ENCODE results near the gene WDFY1.
A peak's percentile ranks its signal among the peaks of the same experiment; 100 is the strongest.
"Not testable (repeated sequence)": the region's sequence is repeated elsewhere in the genome, so short reads cannot be mapped to it uniquely, and the experiment has no call there.

WDFY1 gene

DNA sequence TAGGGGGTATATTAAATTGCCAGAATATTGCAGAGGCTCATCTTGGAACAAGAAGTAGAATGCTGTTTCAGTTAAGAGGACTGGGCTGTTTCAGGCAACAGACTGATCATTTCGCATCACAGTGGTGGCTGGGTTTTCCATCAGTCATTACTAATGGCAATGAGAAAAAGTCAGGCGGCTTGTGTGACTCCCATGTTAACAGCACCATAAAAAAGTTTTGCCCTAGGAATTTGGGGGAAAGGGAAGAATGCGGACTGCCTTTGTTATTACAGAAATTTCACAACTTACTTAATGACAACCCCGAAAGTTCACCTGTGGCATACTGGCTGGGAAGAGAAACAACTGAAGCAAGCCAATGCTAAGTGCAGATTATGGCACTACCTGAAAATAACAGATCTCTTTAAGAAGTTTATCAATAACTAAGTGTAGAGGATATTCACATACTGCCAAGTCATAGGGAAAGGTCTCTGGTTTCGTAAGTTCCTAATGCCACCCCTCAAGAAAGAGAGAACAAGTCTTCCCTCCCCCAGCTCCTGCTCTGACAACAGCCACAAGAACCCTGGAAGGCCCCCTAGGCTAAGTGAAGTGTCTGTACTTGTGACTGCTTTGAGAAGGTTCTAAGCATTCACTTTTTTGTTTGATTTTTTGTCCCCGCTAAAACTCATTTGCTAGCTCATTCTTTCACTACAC lies 67.3 kb downstream of the WDFY1 start:
- H3K36me3 Mint-ChIP-seq (ENCODE audit: low read depth), result peaks cover 40% of the 10 kb centered on the region
- ATAC-seq, result no peak
- H3K27me3 Mint-ChIP-seq, result no peaks in the 10 kb centered on the region
- no peak overlapping the region for H3K4me3 Mint-ChIP-seq
- H3K27ac Mint-ChIP-seq, result peak overlapping the region; percentile 4
- H3K4me1 Mint-ChIP-seq, result peaks cover 3% of the 10 kb centered on the region
- DNase-seq, result no peak
- H3K9me3 Mint-ChIP-seq, result no peaks in the 10 kb centered on the region

GRCh38 chr2:223873672-223874071 lies 71.5 kb downstream of the WDFY1 start:
- peaks cover 30% of the 10 kb centered on the region for H3K36me3 Mint-ChIP-seq (ENCODE audit: low read depth)

DNA sequence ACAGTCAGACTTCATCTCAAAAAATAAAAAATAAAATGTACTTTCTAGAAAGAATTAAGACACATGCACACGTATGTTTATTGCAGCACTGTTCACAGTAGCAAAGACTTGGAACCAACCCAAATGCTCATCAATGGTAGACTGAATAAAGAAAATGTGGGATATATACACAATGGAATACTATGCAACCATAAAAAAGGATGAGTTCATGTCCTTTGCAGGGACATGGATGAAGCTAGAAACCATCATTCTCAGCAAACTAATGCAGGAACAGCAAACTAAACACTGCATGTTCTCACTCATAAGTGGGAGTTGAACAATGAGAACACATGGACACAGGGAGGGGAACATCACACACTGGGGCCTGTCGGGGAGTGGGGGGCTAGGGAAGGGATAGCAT lies 72.4 kb downstream of the WDFY1 start:
- H3K4me1 Mint-ChIP-seq, ATAC-seq, H3K27me3 Mint-ChIP-seq, H3K9me3 Mint-ChIP-seq, DNase-seq, H3K27ac Mint-ChIP-seq, H3K4me3 Mint-ChIP-seq: not testable (repeated sequence)
- H3K36me3 Mint-ChIP-seq (ENCODE audit: low read depth), result peaks cover 21% of the 10 kb centered on the region

More at GRCh38 chr2:223873672-223874071, 71.5 kb downstream of the WDFY1 start:
- H3K9me3 Mint-ChIP-seq, result no peaks in the 10 kb centered on the region
- no peak overlapping the region for H3K4me3 Mint-ChIP-seq
- no peak overlapping the region for H3K27ac Mint-ChIP-seq
- ATAC-seq (no peak), DNase-seq (no peak)
- no peaks in the 10 kb centered on the region for H3K4me1 Mint-ChIP-seq
- H3K27me3 Mint-ChIP-seq, result no peaks in the 10 kb centered on the region

GRCh38 chr2:223871661-223872060 lies 73.5 kb downstream of the WDFY1 start:
- not testable (repeated sequence) for DNase-seq, H3K27ac Mint-ChIP-seq, H3K27me3 Mint-ChIP-seq, ATAC-seq, H3K9me3 Mint-ChIP-seq, H3K4me1 Mint-ChIP-seq, H3K4me3 Mint-ChIP-seq
- H3K36me3 Mint-ChIP-seq (ENCODE audit: low read depth), result peaks cover 14% of the 10 kb centered on the region

GRCh38 chr2:223870840-223871611 lies 74.1 kb downstream of the WDFY1 start:
- Mint-ChIP-seq H3K27ac (no peak overlapping the region), H3K9me3 (no peaks in the 10 kb centered on the region), H3K4me1 (peaks cover 7% of the 10 kb centered on the region), H3K27me3 (no peaks in the 10 kb centered on the region), H3K36me3 (ENCODE audit: low read depth) (peaks cover 14% of the 10 kb centered on the region), H3K4me3 (no peak overlapping the region)
- ATAC-seq (no peak), DNase-seq (no peak)

GRCh38 chr2:223868005-223868404 lies 77.1 kb downstream of the WDFY1 start:
- peaks cover 8% of the 10 kb centered on the region for H3K36me3 Mint-ChIP-seq (ENCODE audit: low read depth)
- no peaks in the 10 kb centered on the region for H3K9me3 Mint-ChIP-seq
- no peak for DNase-seq
- no peak overlapping the region for H3K4me3 Mint-ChIP-seq
- no peak overlapping the region for H3K27ac Mint-ChIP-seq
- peaks cover 21% of the 10 kb centered on the region for H3K4me1 Mint-ChIP-seq
- no peaks in the 10 kb centered on the region for H3K27me3 Mint-ChIP-seq
- ATAC-seq, result no peak

DNA sequence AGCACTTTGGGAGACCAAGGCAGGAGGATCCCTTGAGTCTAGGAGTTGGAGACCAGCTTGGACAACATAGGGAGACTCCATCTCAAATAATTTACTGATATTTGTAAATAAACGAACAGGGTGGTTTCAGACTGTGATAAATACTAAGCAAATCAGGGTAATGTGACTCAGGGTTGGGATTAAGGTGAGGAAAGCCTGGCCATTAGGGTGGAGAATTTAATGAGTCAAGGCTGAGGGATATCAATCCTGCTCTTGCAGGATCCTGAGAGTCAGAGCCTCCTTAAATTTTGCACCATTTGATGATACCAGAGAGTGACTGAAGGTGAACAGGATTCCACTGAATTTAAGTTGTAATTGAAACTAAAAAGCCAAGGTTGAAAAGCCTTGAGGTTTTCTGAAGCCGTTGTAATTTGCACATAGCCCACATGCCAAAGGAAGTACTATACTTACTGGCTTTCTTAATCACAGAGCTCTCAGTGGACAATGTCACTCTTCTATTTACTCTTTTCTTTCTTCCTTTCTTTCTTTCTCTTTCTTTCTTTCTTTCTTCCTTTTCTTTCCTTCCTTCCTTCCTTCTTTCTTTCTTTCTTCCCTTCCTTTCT lies 79.1 kb downstream of the WDFY1 start:
- peak; percentile 49 for ATAC-seq
- Mint-ChIP-seq H3K36me3 (ENCODE audit: low read depth) (peaks cover 2% of the 10 kb centered on the region), H3K4me1 (peaks cover 21% of the 10 kb centered on the region), H3K27ac (peak overlapping the region; percentile 21), H3K4me3 (no peak overlapping the region), H3K9me3 (no peaks in the 10 kb centered on the region), H3K27me3 (no peaks in the 10 kb centered on the region)
- no peak for DNase-seq

GRCh38 chr2:223865124-223865523 lies 80.0 kb downstream of the WDFY1 start:
- no peaks in the 10 kb centered on the region for H3K27me3 Mint-ChIP-seq
- no peak overlapping the region for H3K27ac Mint-ChIP-seq
- DNase-seq (no peak), ATAC-seq (no peak)
- H3K9me3 Mint-ChIP-seq, result no peaks in the 10 kb centered on the region
- peaks cover 2% of the 10 kb centered on the region for H3K36me3 Mint-ChIP-seq (ENCODE audit: low read depth)
- no peak overlapping the region for H3K4me3 Mint-ChIP-seq
- H3K4me1 Mint-ChIP-seq, result peaks cover 21% of the 10 kb centered on the region

DNA sequence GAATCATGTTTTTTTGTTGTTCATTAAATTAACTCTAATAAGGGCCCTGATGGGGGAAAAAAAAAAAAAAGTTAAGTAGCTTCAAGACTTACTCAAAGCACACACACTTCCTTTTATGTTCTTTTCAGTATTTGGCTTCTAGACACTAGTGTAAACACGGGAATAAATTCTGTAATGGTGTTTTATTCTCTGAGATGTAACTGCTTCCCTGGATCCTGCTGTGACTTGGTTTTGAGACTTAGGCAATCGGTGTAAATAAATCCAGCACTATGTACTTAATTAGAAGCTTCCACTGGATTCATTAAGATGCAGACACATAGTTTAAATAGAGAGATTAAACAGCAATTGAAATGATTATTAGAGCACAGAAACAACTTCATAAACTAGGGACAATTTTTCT lies 81.6 kb downstream of the WDFY1 start:
- ATAC-seq, result no peak
- H3K36me3 Mint-ChIP-seq (ENCODE audit: low read depth), result no peaks in the 10 kb centered on the region
- DNase-seq, result no peak
- peaks cover 21% of the 10 kb centered on the region for H3K4me1 Mint-ChIP-seq
- H3K4me3 Mint-ChIP-seq, result no peak overlapping the region
- H3K27me3 Mint-ChIP-seq, result no peaks in the 10 kb centered on the region
- H3K9me3 Mint-ChIP-seq, result no peaks in the 10 kb centered on the region
- no peak overlapping the region for H3K27ac Mint-ChIP-seq

DNA sequence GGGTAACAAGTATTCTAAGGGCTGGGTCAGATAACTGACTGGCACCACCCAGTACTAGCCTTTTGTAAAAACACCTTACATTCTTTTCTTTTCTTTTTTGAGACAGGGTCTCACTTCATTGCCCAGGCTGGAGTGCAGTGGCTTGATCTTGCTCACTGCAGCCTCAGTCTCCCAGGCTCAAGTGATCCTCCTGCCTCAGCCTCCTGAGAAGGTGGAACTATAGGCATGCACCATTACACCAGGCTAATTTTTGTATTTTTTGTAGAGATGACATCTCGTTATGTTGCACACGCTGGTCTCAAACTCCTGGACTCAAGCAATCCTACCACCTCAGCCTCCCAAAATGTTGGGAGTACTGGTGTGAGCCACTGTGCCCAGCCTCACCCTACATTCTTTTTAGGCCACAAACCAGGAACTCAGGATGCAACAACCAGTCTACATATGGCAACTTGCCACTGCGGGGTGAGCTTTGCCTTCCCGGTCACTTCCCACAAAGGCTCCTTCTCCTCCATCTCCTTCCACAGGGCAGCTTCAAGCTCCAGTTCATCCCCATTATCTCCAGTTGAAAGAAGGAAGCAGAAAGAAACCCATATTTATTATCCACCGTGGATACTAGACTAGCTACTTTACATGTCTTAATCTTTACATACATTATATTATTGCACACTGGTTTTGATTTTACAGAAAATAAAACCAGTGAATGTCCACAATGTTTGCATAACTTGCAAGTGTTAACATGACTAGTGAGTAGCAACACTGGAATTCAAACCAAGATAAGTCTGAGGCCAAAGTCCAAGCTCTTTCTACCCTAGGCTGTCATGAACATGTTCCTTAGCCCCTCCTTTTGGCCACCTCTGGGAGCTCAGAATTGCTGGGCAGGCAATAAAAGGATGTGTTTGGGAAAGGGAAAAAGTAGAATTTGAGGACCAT lies 84.1 kb downstream of the WDFY1 start:
- no peaks in the 10 kb centered on the region for H3K36me3 Mint-ChIP-seq (ENCODE audit: low read depth)
- no peak overlapping the region for H3K27ac Mint-ChIP-seq
- H3K9me3 Mint-ChIP-seq, result no peaks in the 10 kb centered on the region
- DNase-seq (no peak), ATAC-seq (no peak)
- H3K4me1 Mint-ChIP-seq, result peaks cover 15% of the 10 kb centered on the region
- no peak overlapping the region for H3K4me3 Mint-ChIP-seq
- no peaks in the 10 kb centered on the region for H3K27me3 Mint-ChIP-seq

DNA sequence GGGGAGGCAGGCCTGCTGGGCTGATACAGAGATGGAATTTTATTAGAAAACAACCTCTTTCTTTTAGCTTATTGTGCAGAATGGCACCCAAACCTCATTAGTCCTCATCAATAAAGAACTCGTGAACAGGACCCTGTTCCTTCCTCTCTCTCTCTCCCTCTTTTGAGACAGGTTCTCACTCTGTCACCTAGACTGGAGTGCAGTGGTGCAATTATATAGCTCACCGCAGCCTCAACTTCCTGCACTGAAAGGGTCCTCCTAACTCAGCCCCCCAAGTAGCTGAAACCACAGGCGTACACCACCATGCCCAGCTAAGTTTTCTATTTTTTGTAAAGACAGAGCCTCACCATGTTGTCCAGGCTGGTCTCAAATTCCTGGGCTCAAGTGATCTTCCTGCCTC lies 86.1 kb downstream of the WDFY1 start:
- Mint-ChIP-seq H3K27ac (no peak overlapping the region), H3K27me3 (no peaks in the 10 kb centered on the region), H3K4me1 (no peaks in the 10 kb centered on the region), H3K9me3 (no peaks in the 10 kb centered on the region), H3K36me3 (ENCODE audit: low read depth) (no peaks in the 10 kb centered on the region), H3K4me3 (no peak overlapping the region)
- DNase-seq (no peak), ATAC-seq (no peak)

GRCh38 chr2:223856584-223856983 lies 88.6 kb downstream of the WDFY1 start:
- Mint-ChIP-seq H3K4me1 (no peaks in the 10 kb centered on the region), H3K27ac (no peak overlapping the region), H3K4me3 (no peak overlapping the region), H3K9me3 (no peaks in the 10 kb centered on the region), H3K36me3 (ENCODE audit: low read depth) (no peaks in the 10 kb centered on the region), H3K27me3 (no peaks in the 10 kb centered on the region)
- ATAC-seq, result no peak
- DNase-seq, result no peak

DNA sequence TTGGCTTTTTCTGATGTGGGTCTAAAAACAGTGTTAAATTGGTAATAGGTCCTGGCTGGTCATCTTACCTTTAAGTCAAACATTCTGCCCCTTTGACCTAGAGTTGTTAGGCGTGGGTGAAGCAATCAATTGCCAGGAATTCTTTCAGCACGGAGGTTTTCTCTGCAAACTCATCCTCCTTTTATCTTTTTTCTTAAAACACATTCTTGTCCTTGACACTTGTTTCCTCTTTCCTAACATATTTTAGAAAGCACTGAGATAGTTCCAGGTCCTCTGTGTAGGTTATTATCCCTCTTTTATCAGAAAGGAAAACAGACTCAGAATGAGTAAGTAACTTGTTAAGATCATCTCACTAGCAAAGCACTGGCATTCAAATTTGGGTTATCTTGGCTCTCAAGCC lies 89.1 kb downstream of the WDFY1 start:
- H3K27me3 Mint-ChIP-seq, result no peaks in the 10 kb centered on the region
- H3K4me3 Mint-ChIP-seq, result no peak overlapping the region
- peaks cover 4% of the 10 kb centered on the region for H3K36me3 Mint-ChIP-seq (ENCODE audit: low read depth)
- H3K9me3 Mint-ChIP-seq, result no peaks in the 10 kb centered on the region
- ATAC-seq (no peak), DNase-seq (no peak)
- H3K27ac Mint-ChIP-seq, result no peak overlapping the region
- peaks cover 5% of the 10 kb centered on the region for H3K4me1 Mint-ChIP-seq

- Mint-ChIP-seq H3K4me1 (peaks cover 6% of the 10 kb centered on the region), H3K36me3 (ENCODE audit: low read depth) (peaks cover 7% of the 10 kb centered on the region), H3K9me3 (no peaks in the 10 kb centered on the region), H3K4me3 (no peak overlapping the region), H3K27ac (no peak overlapping the region), H3K27me3 (no peaks in the 10 kb centered on the region)
- DNase-seq (no peak), ATAC-seq (no peak)
These were observed 89.7 kb downstream of the WDFY1 start for GRCh38 chr2:223855426-223855825.
